ENCODE data around the gene CNST. TPM values are rescaled to one million over a fixed set of nuclear protein-coding genes. Genes with fewer than 3 reads are reported as not detected.

CNST gene
- total RNA-seq, 1 experiment from 2014 or later, result 19.8 TPM

- no peak for DNase-seq
- H3K9me3 ChIP-seq (ENCODE audit: control insufficient read depth, low read depth, low read length), result peaks cover 8% of the 10 kb centered on the region
- H3K9me3 Mint-ChIP-seq, result peaks cover 21 to 36% of the 10 kb centered on the region in 2 experiments
- no peak overlapping the region for H4K8ac ChIP-seq (replicated peaks; ENCODE audit: insufficient read length, low read depth, low read length)
- H2BK120ac ChIP-seq (ENCODE audit: low read depth, low read length, poor library complexity, severe bottlenecking), result no peak overlapping the region
- H3K23ac ChIP-seq (ENCODE audit: insufficient read length, low read depth, low read length), result no peak overlapping the region
- H3K23me2 ChIP-seq (ENCODE audit: insufficient read length, low read depth, low read length, poor library complexity, severe bottlenecking), result no peaks in the 10 kb centered on the region
- no peak overlapping the region for H4K5ac ChIP-seq (ENCODE audit: insufficient read length, low read depth, low read length)
- no peaks in the 10 kb centered on the region for H3K79me2 ChIP-seq (ENCODE audit: insufficient read depth, low read length)
- no peak overlapping the region for H3K4ac ChIP-seq (ENCODE audit: low read depth, low read length)
- H3K27ac Mint-ChIP-seq, result no peak overlapping the region; a peak in 1 of 7 replicates
- no peak overlapping the region for H2BK5ac ChIP-seq (ENCODE audit: insufficient read length, low read length)
- H3K4me3 Mint-ChIP-seq, result no peak overlapping the region
- no peak overlapping the region for H3K18ac ChIP-seq (ENCODE audit: insufficient read length, low read depth, low read length)
- no peak for TF ChIP-seq CTCF (conservative IDR thresholded peaks at IDR 0.05)
- H3K4me2 ChIP-seq (ENCODE audit: insufficient read depth, insufficient read length, low read length), result no peak overlapping the region
- no peak overlapping the region for H2BK20ac ChIP-seq (ENCODE audit: low read depth, low read length, poor library complexity, severe bottlenecking)
- no peak overlapping the region for H3T11ph ChIP-seq (ENCODE audit: low read length)
- no peak overlapping the region for H2AK5ac ChIP-seq (ENCODE audit: insufficient read length, low read length)
- H3K56ac ChIP-seq (ENCODE audit: insufficient read length, low read depth, low read length), result no peak overlapping the region
- H2BK15ac ChIP-seq (ENCODE audit: low read depth, low read length), result no peak overlapping the region
- no peaks in the 10 kb centered on the region for H4K20me1 ChIP-seq (ENCODE audit: control insufficient read depth, insufficient read depth, insufficient read length)
- H3K36me3 Mint-ChIP-seq (ENCODE audit: insufficient read depth in 1 of 3, low read depth in 3 of 3), result peaks cover 4 to 8% (median 5%) of the 10 kb centered on the region in 3 experiments; a peak in 6 of 7 replicates
- no peak overlapping the region for H4K91ac ChIP-seq (ENCODE audit: insufficient read length, low read depth, low read length)
- no peak overlapping the region for H3K27ac ChIP-seq (ENCODE audit: insufficient read length, low read depth, low read length)
- H3K4me1 ChIP-seq (ENCODE audit: insufficient read depth, low read length), result no peaks in the 10 kb centered on the region
- H3K9ac ChIP-seq (ENCODE audit: extremely low read depth, insufficient read length, low read length), result no peak overlapping the region
- no peak overlapping the region for H2AFZ ChIP-seq (ENCODE audit: low read length)
- no peaks in the 10 kb centered on the region; the same call in 1 of the 2 replicates for H3K27me3 ChIP-seq (ENCODE audit: insufficient read depth, low read length)
- H2BK12ac ChIP-seq (ENCODE audit: insufficient read length, low read depth, low read length), result no peak overlapping the region
- no CpG with 5 or more reads among the region's 5 CpGs for WGBS (ENCODE audit: extremely low coverage, insufficient read length, low lambda C conversion rate)
- no peak overlapping the region for H3K14ac ChIP-seq (ENCODE audit: insufficient read depth, low read length)
- H3K4me1 Mint-ChIP-seq, result no peaks in the 10 kb centered on the region
- H3K27me3 Mint-ChIP-seq (ENCODE audit: low read depth), result peaks cover 11% of the 10 kb centered on the region
- no peaks in the 10 kb centered on the region for H3K79me1 ChIP-seq (ENCODE audit: insufficient read depth, low read depth, low read length, poor library complexity, severe bottlenecking)
These were observed 38.7 kb upstream of the CNST start for GRCh38 chr1:246527402-246528088.
